H1 (cell line): Measurements from ENCODE around the gene OLFML2B.

Experiments used
- SIN3A ChIP-seq, 2 experiments: IDR thresholded peaks in 1 of 2; conservative IDR thresholded peaks in 1 of 2; 2 replicates each; pipeline ENCODE4 v1.6.1; 2011 to 2012; ENCODE audit warnings: low read length in 2 of 2, improper control_type of control experiment in 1 of 2, low read depth in 1 of 2, mild to moderate bottlenecking in 1 of 2
- TEAD4 ChIP-seq: IDR thresholded peaks from 2 replicates; pipeline ENCODE4 v1.6.1; 2012; ENCODE audit warnings: low read depth, low read length, inconsistent platforms, mixed read lengths
- TF ChIP-seq, protein P1 (sequence below), 3 experiments: IDR thresholded peaks; 1 replicate in 2 of 3; 2 replicates in 1 of 3; pipeline versions ENCODE4 v1.5.1 to v1.6.1; 2011; ENCODE audit warnings: low read length in 3 of 3, mild to moderate bottlenecking in 3 of 3, inconsistent platforms in 2 of 3, low read depth in 1 of 3, moderate library complexity in 1 of 3; ENCODE audit not compliant: insufficient read depth in 1 of 3; ENCODE audit errors: control extremely low read depth in 1 of 3

DNA sequence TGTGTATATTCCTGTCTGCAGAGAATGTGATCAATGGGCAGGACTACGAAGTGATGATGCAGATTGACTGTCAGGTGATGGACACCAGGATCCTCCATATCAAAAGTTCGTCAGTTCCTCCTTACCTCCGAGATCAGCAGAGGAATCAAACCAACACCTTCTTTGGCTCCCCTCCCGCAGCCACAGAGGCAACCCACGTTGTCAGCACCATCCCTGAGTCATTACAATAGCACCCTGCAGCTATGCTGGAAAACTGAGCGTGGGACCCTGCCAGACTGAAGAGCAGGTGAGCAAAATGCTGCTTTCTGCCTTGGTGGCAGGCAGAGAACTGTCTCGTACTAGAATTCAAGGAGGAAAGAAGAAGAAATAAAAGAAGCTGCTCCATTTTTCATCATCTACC, 65.2 kb downstream of the OLFML2B start:
- TF ChIP-seq SIN3A (conservative IDR thresholded peaks at IDR 0.05 in 1 of 2, IDR thresholded peaks at IDR 0.05 in 1 of 2; ENCODE audit: low read depth in 1 of 2, low read length in 2 of 2) = no peak
- TF ChIP-seq, protein P1, sequence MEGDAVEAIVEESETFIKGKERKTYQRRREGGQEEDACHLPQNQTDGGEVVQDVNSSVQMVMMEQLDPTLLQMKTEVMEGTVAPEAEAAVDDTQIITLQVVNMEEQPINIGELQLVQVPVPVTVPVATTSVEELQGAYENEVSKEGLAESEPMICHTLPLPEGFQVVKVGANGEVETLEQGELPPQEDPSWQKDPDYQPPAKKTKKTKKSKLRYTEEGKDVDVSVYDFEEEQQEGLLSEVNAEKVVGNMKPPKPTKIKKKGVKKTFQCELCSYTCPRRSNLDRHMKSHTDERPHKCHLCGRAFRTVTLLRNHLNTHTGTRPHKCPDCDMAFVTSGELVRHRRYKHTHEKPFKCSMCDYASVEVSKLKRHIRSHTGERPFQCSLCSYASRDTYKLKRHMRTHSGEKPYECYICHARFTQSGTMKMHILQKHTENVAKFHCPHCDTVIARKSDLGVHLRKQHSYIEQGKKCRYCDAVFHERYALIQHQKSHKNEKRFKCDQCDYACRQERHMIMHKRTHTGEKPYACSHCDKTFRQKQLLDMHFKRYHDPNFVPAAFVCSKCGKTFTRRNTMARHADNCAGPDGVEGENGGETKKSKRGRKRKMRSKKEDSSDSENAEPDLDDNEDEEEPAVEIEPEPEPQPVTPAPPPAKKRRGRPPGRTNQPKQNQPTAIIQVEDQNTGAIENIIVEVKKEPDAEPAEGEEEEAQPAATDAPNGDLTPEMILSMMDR (IDR thresholded peaks at IDR 0.05; ENCODE audit: control extremely low read depth in 1 of 3, insufficient read depth in 1 of 3, low read depth in 1 of 3, low read length in 3 of 3) = no peak
- no peak for TF ChIP-seq TEAD4
